SU-DHL-6 (cell line): ENCODE measurements around the gene TANGO6.

Source experiments
- H2AFZ ChIP-seq: fragments of 200-600 bp; sonication (generic); 2 replicates; pipeline ENCODE4 v1.6.1; 2014; ENCODE audit warnings: low read depth, mild to moderate bottlenecking, moderate library complexity, mixed read lengths, antibody characterized with exemption, low read length; ENCODE audit not compliant: severe bottlenecking
- H3F3A ChIP-seq: fragments of 200-600 bp; shearing (Covaris generic); 2 replicates; pipeline ENCODE4 v1.6.0; 2016; ENCODE audit warnings: antibody characterized with exemption, mild to moderate bottlenecking; ENCODE audit not compliant: insufficient read depth
- H3K27ac ChIP-seq: fragments of 200-600 bp; sonication (generic); 2 replicates; pipeline ENCODE4 v1.5.1; 2016; ENCODE audit warnings: low read depth, mild to moderate bottlenecking, low read length, moderate library complexity, mixed read lengths
- H3K27me3 ChIP-seq: fragments of 200-600 bp; sonication (generic), shearing (Covaris generic); 2 replicates; pipeline ENCODE4 v1.6.0; 2014; ENCODE audit warnings: mild to moderate bottlenecking, low read length
- H3K36me3 ChIP-seq: fragments of 200-600 bp; sonication (generic); 2 replicates; pipeline ENCODE4 v1.6.1; 2014; ENCODE audit warnings: mild to moderate bottlenecking, low read length, mixed read lengths
- H3K4me2 ChIP-seq: fragments of 300-600, 200-600 bp; shearing (Covaris generic), sonication (generic); 2 replicates; pipeline ENCODE4 v1.6.0; 2014; ENCODE audit warnings: low read length, low read depth, mild to moderate bottlenecking; ENCODE audit not compliant: poor library complexity, severe bottlenecking
- H3K4me3 ChIP-seq: fragments of 200-600 bp; sonication (generic); 2 replicates; pipeline ENCODE4 v1.5.1; 2014; ENCODE audit warnings: antibody characterized with exemption, low read length, mild to moderate bottlenecking, mixed read lengths; ENCODE audit not compliant: insufficient read depth, poor library complexity, severe bottlenecking
- H3K79me2 ChIP-seq: fragments of 200-600 bp; sonication (generic); 2 replicates; pipeline ENCODE4 v1.6.1; 2014; ENCODE audit warnings: mild to moderate bottlenecking, low read length, moderate library complexity; ENCODE audit not compliant: insufficient read depth
- H3K9ac ChIP-seq: fragments of 200-600 bp; sonication (generic); 2 replicates; pipeline ENCODE4 v1.7.0; 2014; ENCODE audit warnings: mild to moderate bottlenecking, low read length
- H3K9me2 ChIP-seq: fragments of 200-600 bp; sonication (generic); replicated peaks from 2 replicates; pipeline ENCODE4 v1.6.1; 2014; ENCODE audit warnings: low read length; ENCODE audit not compliant: insufficient read depth
- H3K9me3 ChIP-seq: fragments of 200-600 bp; sonication (generic); 2 replicates; pipeline ENCODE4 v1.6.1; 2014; ENCODE audit warnings: low read length, mixed read lengths; ENCODE audit not compliant: insufficient read depth
- H4K20me1 ChIP-seq: fragments of 200-600 bp; sonication (generic); 2 replicates; pipeline ENCODE4 v1.6.1; 2014; ENCODE audit warnings: low read depth, mild to moderate bottlenecking, antibody characterized with exemption, low read length, moderate library complexity, mixed read lengths
- CTCF ChIP-seq: fragments of 200-600 bp; sonication (generic); IDR thresholded peaks from one replicate; pipeline ENCODE4 v1.5.1; 2017; ENCODE audit warnings: antibody characterized with exemption, mild to moderate bottlenecking, low read length, moderate library complexity; ENCODE audit not compliant: insufficient read depth, poor library complexity, severe bottlenecking
- EZH2phosphoT487 ChIP-seq: fragments of 200-600 bp; sonication (generic), shearing (Covaris generic); conservative IDR thresholded peaks from 2 replicates; pipeline ENCODE4 v1.6.1; 2018; ENCODE audit warnings: mild to moderate bottlenecking, antibody characterized with exemption, low read length, moderate library complexity, mixed read lengths

Gene TANGO6

DNA sequence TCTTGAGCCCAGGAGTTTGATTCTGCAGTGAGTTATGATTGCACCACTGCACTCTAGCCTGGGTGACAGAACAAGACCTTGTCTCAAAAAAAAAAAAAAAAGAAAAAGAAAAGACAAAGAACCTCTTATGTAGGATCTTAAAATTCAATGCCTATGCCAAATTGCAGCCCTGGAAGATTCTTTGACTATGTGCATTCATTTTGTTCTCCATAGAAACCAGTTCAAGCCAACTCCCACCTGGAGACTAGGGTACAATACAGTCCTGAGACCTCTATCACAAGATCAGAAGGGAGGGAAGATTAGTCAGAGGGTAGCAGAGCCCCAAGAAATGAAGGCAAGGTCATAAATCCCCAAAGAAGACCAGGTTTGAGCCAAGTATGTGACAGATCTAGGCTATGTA, 171.5 kb downstream of the TANGO6 start:
- H3K4me3 ChIP-seq = no peak overlapping the region
- no peak overlapping the region for H3K27ac ChIP-seq
- no peak overlapping the region for H2AFZ ChIP-seq
- no peaks in the 10 kb centered on the region for H3K79me2 ChIP-seq
- H3K27me3 ChIP-seq = no peaks in the 10 kb centered on the region
- H3K4me2 ChIP-seq = no peak overlapping the region
- H3K9me2 ChIP-seq = no peaks in the 10 kb centered on the region
- no peaks in the 10 kb centered on the region for H3K36me3 ChIP-seq
- H3K9me3 ChIP-seq = no peaks in the 10 kb centered on the region
- no peak overlapping the region for H3K9ac ChIP-seq
- TF ChIP-seq EZH2phosphoT487 = no peak
- no peak for TF ChIP-seq CTCF
- no peaks in the 10 kb centered on the region for H4K20me1 ChIP-seq
- H3F3A ChIP-seq = no peaks in the 10 kb centered on the region

- H3K79me2 ChIP-seq = no peaks in the 10 kb centered on the region
Observed at GRCh38 chr16:69017036-69017783, 173.9 kb downstream of the TANGO6 start.

GRCh38 chr16:69019811-69020210, 176.5 kb downstream of the TANGO6 start:
- Histone ChIP-seq H2AFZ (no peak overlapping the region), H3K36me3 (no peaks in the 10 kb centered on the region)

More at GRCh38 chr16:69017036-69017783, 173.9 kb downstream of the TANGO6 start:
- H3K27ac ChIP-seq = no peak overlapping the region
- H2AFZ ChIP-seq = no peak overlapping the region
- no peaks in the 10 kb centered on the region for H3K36me3 ChIP-seq
- no peak overlapping the region for H3K4me2 ChIP-seq
- H4K20me1 ChIP-seq = no peaks in the 10 kb centered on the region
- no peaks in the 10 kb centered on the region for H3F3A ChIP-seq
- TF ChIP-seq EZH2phosphoT487 (no peak), CTCF (no peak)
- H3K9ac ChIP-seq = no peak overlapping the region
- no peaks in the 10 kb centered on the region for H3K9me3 ChIP-seq
- H3K9me2 ChIP-seq = no peaks in the 10 kb centered on the region
- no peak overlapping the region for H3K4me3 ChIP-seq
- H3K27me3 ChIP-seq = no peaks in the 10 kb centered on the region

More at GRCh38 chr16:69019811-69020210, 176.5 kb downstream of the TANGO6 start:
- no peak for TF ChIP-seq CTCF
- no peak for TF ChIP-seq EZH2phosphoT487
- Histone ChIP-seq H3K27me3 (no peaks in the 10 kb centered on the region), H4K20me1 (no peaks in the 10 kb centered on the region), H3K27ac (no peak overlapping the region), H3K4me2 (no peak overlapping the region), H3K9me2 (no peaks in the 10 kb centered on the region), H3K9me3 (no peaks in the 10 kb centered on the region), H3K79me2 (no peaks in the 10 kb centered on the region), H3K4me3 (no peak overlapping the region), H3K9ac (no peak overlapping the region), H3F3A (no peaks in the 10 kb centered on the region)
